CD4-positive, alpha-beta memory T cell (primary cell): Measurements from ENCODE around the gene ATG4D. TPM values are rescaled to one million over a fixed set of nuclear protein-coding genes. Genes with fewer than 3 reads are reported as not detected.
"Not testable (repeated sequence)": the region's sequence is repeated elsewhere in the genome, so short reads cannot be mapped to it uniquely, and the experiment has no call there.

Experiments used
- CTCF ChIA-PET: fragments of 350-600 bp; sonication (Branson Sonifier 250); formaldehyde crosslinking; loops from one replicate; lab custom pipeline; 2021; ENCODE audit warnings: inconsistent platforms; ENCODE audit not compliant: partially characterized antibody; lab: Charles Lee
- POLR2A ChIA-PET: fragments of 350-600 bp; sonication (Branson Sonifier 250); formaldehyde crosslinking; loops from one replicate; lab custom pipeline; 2021; ENCODE audit not compliant: partially characterized antibody; lab: Charles Lee
- DNase-seq, 5 donors: peaks; one replicate each; pipeline versions ENCODE4 v3.0.0 to v3.0.0-alpha.2; 2020 to 2022; ENCODE audit warnings: mixed read lengths in 1 of 5
- H3K27ac ChIP-seq: one replicate; pipeline ENCODE4 v1.7.0; 2013; ENCODE audit warnings: low read depth, low read length
- H3K27me3 ChIP-seq: 2 replicates; pipeline ENCODE4 v1.7.0; 2013; ENCODE audit warnings: mild to moderate bottlenecking, low read length, moderate library complexity; ENCODE audit not compliant: insufficient read depth
- H3K36me3 ChIP-seq: 2 replicates; pipeline ENCODE4 v1.7.0; 2013; ENCODE audit warnings: mild to moderate bottlenecking, low read length, moderate library complexity; ENCODE audit not compliant: insufficient read depth
- H3K4me1 ChIP-seq: 2 replicates; pipeline ENCODE4 v1.7.0; 2013; ENCODE audit warnings: mild to moderate bottlenecking, low read length, moderate library complexity; ENCODE audit not compliant: insufficient read depth
- H3K4me3 ChIP-seq, 2 donors: one replicate each; pipeline ENCODE4 v1.7.0; 2013; ENCODE audit warnings: low read length in 2 of 2, mild to moderate bottlenecking in 1 of 2
- H3K9me3 ChIP-seq, 2 donors: one replicate each; pipeline ENCODE4 v1.7.0; 2013; ENCODE audit warnings: low read length in 2 of 2, control low read depth in 1 of 2; ENCODE audit not compliant: control insufficient read depth in 1 of 2
- H3K27ac Mint-ChIP-seq, 7 donors: one replicate each; pipeline ENCODE4 v1.8.0; 2020 to 2021; ENCODE audit warnings: mixed read lengths in 7 of 7, mild to moderate bottlenecking in 6 of 7, inconsistent platforms in 3 of 7, moderate library complexity in 3 of 7
- H3K27me3 Mint-ChIP-seq, 2 donors: one replicate each; pipeline ENCODE4 v1.8.0; 2020 to 2021; ENCODE audit warnings: mixed read lengths in 2 of 2
- H3K36me3 Mint-ChIP-seq, 2 donors: one replicate each; pipeline ENCODE4 v1.8.0; 2020 to 2021; ENCODE audit warnings: mixed read lengths in 2 of 2, inconsistent platforms in 1 of 2, mild to moderate bottlenecking in 1 of 2
- H3K4me1 Mint-ChIP-seq, 4 donors: one replicate each; pipeline ENCODE4 v1.8.0; 2020 to 2021; ENCODE audit warnings: mixed read lengths in 4 of 4, mild to moderate bottlenecking in 1 of 4
- H3K4me3 Mint-ChIP-seq, 8 donors: one replicate each; pipeline ENCODE4 v1.8.0; 2020 to 2021; ENCODE audit warnings: mixed read lengths in 8 of 8, mild to moderate bottlenecking in 7 of 8, moderate library complexity in 6 of 8, inconsistent platforms in 3 of 8
- H3K9me3 Mint-ChIP-seq, 8 donors: one replicate each; pipeline ENCODE4 v1.8.0; 2020 to 2021; ENCODE audit warnings: mixed read lengths in 8 of 8, mild to moderate bottlenecking in 5 of 8, inconsistent platforms in 3 of 8, moderate library complexity in 1 of 8
- intact Hi-C: fragments of 100-400 bp; cut with micrococcal nuclease; formaldehyde crosslinking; loops from one replicate; pipeline ENCODE4 v1.15.1; 2023
- polyA plus RNA-seq, 2 donors: library from polyadenylated mRNA; unstranded; fragments of 300-500 nt; fragmentation: Illumina TruSeq; gene quantifications; one replicate each; pipeline ENCODE4 v1.2.3, GENCODE V29; 2021
- total RNA-seq, 2 experiments: library from RNA; stranded (reverse); gene quantifications; one replicate each; pipeline ENCODE4 v1.2.3, GENCODE V29; 2021

The ATG4D gene
- total and polyA plus RNA-seq, 4 experiments from 2014 or later: 9.3 to 58.6 (median 36.8) TPM

DNA sequence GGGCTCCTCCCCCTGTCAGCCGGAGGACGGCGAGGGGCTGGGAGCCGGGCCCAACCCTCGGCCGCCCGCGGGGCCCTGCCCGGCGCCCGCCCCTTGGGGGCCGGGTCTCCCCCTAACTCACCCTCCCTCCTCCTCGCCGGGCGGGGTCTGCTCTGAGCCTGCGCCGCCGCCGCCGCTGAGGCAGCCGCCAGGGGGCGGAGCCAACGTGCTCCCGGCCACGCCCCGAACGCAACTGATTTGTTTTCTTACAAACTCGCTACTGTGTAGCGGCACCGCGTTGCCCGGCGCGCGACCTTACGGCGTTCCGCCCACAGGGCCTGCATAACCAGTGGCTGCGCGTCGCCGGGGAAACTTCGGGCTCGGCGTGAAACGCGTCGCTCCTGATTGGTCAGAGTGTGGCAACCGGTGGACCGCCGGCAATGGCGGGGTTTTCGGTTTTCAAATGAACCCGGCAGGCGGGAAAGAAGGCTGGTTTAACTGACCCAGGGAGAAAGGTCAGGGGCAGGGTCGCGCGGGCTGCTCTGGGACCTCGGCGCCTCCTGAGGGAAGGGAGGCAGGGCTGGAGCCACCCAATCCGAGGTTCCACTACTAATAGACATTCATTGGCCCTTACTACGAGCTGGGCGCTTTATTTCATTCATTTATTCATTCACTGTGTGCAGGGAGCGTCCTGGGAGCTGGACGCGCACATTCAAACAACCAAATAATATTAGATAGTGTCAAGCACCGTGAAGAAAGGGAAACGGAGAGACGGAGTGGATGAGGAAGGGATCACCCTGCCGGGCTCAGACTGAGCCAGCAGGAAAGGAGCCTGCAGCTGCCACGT is 25.3 kb downstream of the ATG4D start, which contains the start of gene CDKN2D:
Gene CDKN2D (minus strand): TSS at position 154 of the 826 bp plus-strand sequence. CDS start 326 bp downstream, outside the sequence.
- H3K4me3 Mint-ChIP-seq: peak within 1 kb of the TSS; percentile 90 to 99 (median 98)
- POLR2A ChIA-PET: interaction anchor here (0.6 to 10.2 kb wide), 12 partner anchors 15 to 163 kb away, joined by 3 to 128 read pairs (median 8); partner anchors contain the start of genes ATG4D, QTRT1 and S1PR5
- DNase-seq: peak; percentile 99 to 100 (median 100)

DNA sequence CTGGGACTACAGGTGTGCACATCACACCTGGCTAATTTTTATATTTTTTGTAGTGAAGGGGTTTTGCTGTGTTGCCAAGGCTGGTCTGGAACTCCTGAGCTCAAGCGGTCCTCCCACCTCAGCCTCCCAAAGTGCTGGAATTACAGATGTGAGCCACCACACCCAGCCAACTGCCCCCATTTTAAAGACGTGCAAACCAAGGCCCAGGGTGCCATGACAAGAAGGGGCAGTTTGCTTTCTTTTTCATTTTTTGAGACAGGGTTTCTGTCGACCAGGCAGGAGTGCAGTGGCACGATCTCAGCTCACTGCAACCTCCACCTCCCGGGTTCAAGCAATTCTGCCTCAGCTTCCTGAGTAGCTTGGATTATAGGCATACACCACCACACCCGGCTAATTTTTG is 30.1 kb downstream of the ATG4D start:
- H3K36me3 ChIP-seq, H3K9me3 Mint-ChIP-seq, intact Hi-C loops, H3K27me3 ChIP-seq, H3K4me3 ChIP-seq, H3K4me3 Mint-ChIP-seq, H3K27me3 Mint-ChIP-seq, H3K27ac ChIP-seq, H3K36me3 Mint-ChIP-seq, DNase-seq, H3K27ac Mint-ChIP-seq, H3K9me3 ChIP-seq: not testable (repeated sequence)
- peaks cover 12% of the 10 kb centered on the region for H3K4me1 ChIP-seq
- ChIA-PET POLR2A (interaction anchor here (2.4 kb wide), 1 partner anchor 21 kb away, joined by 13 read pairs; no protein-coding TSS in a partner anchor), CTCF (interaction anchor here (0.7 to 5.6 kb wide), 12 partner anchors 15 to 126 kb away, joined by 3 to 51 read pairs (median 4); partner anchors contain the start of gene ATG4D)
- H3K4me1 Mint-ChIP-seq: peaks cover 5 to 15% (median 12%) of the 10 kb centered on the region in 4 donors

More for the DNA sequence above, 25.3 kb downstream of the ATG4D start, which contains the start of gene CDKN2D:
- Histone ChIP-seq H3K9me3 (no peaks in the 10 kb centered on the region), H3K27ac (peak within 1 kb of the TSS; percentile 94), H3K4me1 (peaks cover 40% of the 10 kb centered on the region), H3K27me3 (no peaks in the 10 kb centered on the region), H3K4me3 (peak within 1 kb of the TSS; percentile 92 to 97), H3K36me3 (no peaks in the 10 kb centered on the region)
- Mint-ChIP-seq H3K36me3 (peaks cover 10 to 28% of the 10 kb centered on the region in 2 donors), H3K4me1 (peaks cover 25 to 58% (median 36%) of the 10 kb centered on the region in 4 donors), H3K27ac (peak within 1 kb of the TSS; percentile 95 to 99 (median 98)), H3K27me3 (no peaks in the 10 kb centered on the region), H3K9me3 (peaks cover 0 to 2% (median 0%) of the 10 kb centered on the region in 8 donors)
- CTCF ChIA-PET: interaction anchor here (0.7 to 5.6 kb wide), 8 partner anchors 12 to 166 kb away, joined by 3 to 51 read pairs (median 4); partner anchors contain the start of genes ATG4D and CDC37
- intact Hi-C loops: loop anchor here (1.0 to 5.0 kb wide), 6 partner anchors 26 to 303 kb away; partner anchors contain the start of genes ATG4D, CARM1 and CDC37

DNA sequence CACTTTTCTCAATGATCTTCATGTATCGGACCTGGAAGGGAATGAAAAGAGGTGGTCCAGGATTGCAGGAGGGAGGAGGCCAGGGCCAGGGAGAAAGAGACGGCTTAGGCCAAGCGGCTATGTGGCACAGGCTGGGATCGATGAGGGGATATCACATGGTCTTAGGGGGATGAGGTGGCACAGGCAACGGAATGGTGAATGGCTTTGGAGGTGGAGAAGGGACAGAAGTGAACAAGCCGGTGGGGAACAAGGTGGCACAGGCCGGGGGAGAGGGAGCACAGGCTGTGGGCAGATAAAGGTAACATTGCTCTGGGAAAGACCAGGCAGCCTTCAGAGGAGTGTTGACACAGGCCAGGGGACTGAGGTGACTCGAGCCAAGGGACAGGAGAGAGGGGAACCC is 30.8 kb downstream of the ATG4D start:
- no peak for DNase-seq
- no peak overlapping the region for H3K4me3 Mint-ChIP-seq
- CTCF ChIA-PET: interaction anchor here (0.9 to 5.6 kb wide), 4 partner anchors 8 to 76 kb away, joined by 3 to 51 read pairs (median 6); partner anchors contain the start of genes ATG4D and KRI1

DNA sequence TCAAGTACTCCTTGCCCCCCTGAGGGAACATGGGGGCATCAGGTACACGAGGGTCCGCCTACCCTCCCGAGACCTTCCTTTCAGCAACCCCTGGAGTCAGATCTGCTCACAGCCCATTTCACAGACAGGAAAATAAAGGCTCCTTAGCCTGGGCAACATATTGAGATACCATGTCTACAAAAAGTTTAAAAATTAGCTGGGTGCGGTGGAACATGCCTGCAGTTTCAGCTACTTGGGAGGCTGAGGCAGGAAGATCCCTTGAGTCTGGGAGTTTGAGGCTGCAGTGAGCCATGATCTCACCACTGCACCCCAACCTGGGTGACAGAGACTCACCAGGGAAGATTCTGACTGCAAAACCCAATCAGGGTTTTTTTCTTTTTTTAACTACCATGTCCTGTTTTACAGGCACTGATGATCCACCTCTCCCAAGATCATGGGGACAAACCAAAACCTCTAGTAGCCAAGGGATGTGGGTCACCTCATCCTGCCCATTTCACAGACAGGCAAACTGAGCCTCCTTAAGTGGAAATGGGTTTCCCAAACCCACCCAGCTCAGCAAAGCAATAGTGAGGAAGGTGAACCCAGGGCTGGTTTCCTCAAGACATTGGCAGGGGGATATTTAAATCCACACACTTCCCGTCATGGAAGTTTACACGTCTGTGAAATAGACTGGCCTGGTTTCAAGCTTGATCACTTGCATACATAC is 31.5 kb downstream of the ATG4D start:
- H3K4me1 Mint-ChIP-seq: peaks cover 4 to 7% (median 7%) of the 10 kb centered on the region in 4 donors
- H3K27ac ChIP-seq: no peak overlapping the region
- no peak overlapping the region for H3K4me3 ChIP-seq
- no peaks in the 10 kb centered on the region for H3K9me3 Mint-ChIP-seq
- H3K4me1 ChIP-seq: peaks cover 7% of the 10 kb centered on the region
- DNase-seq: no peak
- no peak overlapping the region for H3K4me3 Mint-ChIP-seq
- H3K27me3 ChIP-seq: no peaks in the 10 kb centered on the region
- H3K36me3 ChIP-seq: no peaks in the 10 kb centered on the region
- ChIA-PET POLR2A (interaction anchor here (0.6 kb wide), 1 partner anchor 142 kb away, joined by 3 read pairs; no protein-coding TSS in a partner anchor), CTCF (interaction anchor here (0.6 to 2.6 kb wide), 6 partner anchors 9 to 92 kb away, joined by 3 to 14 read pairs (median 4); partner anchors contain the start of gene KRI1)
- peak overlapping the region in 3 of 7 donors; percentile 13 to 70 (median 50) for H3K27ac Mint-ChIP-seq
- H3K27me3 Mint-ChIP-seq: no peaks in the 10 kb centered on the region
- H3K36me3 Mint-ChIP-seq: no peaks in the 10 kb centered on the region
- H3K9me3 ChIP-seq: no peaks in the 10 kb centered on the region
- intact Hi-C loops: no loop called here

More for the DNA sequence above, 30.8 kb downstream of the ATG4D start:
- intact Hi-C loops: no loop called here
- H3K9me3 Mint-ChIP-seq: no peaks in the 10 kb centered on the region
- H3K9me3 ChIP-seq: no peaks in the 10 kb centered on the region
- no peaks in the 10 kb centered on the region for H3K27me3 ChIP-seq
- H3K27ac Mint-ChIP-seq: peak overlapping the region in 2 of 7 donors; percentile 13 to 66
- H3K4me1 Mint-ChIP-seq: peaks cover 4 to 9% (median 7%) of the 10 kb centered on the region in 4 donors
- H3K4me3 ChIP-seq: no peak overlapping the region
- no peaks in the 10 kb centered on the region for H3K36me3 ChIP-seq
- POLR2A ChIA-PET: no interaction called here
- no peaks in the 10 kb centered on the region for H3K27me3 Mint-ChIP-seq
- peaks cover 8% of the 10 kb centered on the region for H3K4me1 ChIP-seq
- H3K36me3 Mint-ChIP-seq: no peaks in the 10 kb centered on the region
- no peak overlapping the region for H3K27ac ChIP-seq

DNA sequence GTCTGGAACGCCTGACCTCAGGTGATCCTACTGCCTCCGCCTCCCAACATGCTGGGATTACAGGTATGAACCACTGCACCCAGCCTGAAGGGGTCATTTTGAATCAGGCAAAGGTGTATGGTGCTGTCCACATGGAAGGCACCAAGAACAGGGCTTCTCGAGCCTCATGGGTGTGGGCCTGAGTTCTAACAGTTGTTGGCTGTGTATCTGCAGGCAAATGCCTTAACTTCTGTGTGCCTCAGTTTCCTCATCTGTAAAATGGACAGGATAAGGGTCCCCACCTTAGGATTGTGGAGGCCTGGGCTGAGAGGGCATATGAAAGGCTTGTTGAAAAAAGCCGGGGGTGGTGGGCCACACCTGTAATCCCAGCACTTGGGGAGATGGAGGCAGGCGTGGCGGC is 34.2 kb downstream of the ATG4D start:
- intact Hi-C loops: no loop called here
- peaks cover 9% of the 10 kb centered on the region for H3K4me1 ChIP-seq
- CTCF ChIA-PET: interaction anchor here (5.7 to 9.3 kb wide), 2 partner anchors 69 to 122 kb away, joined by 126 to 473 read pairs; partner anchors contain the start of gene QTRT1
- Mint-ChIP-seq H3K9me3 (no peaks in the 10 kb centered on the region), H3K4me1 (peaks cover 5 to 9% (median 6%) of the 10 kb centered on the region in 4 donors), H3K36me3 (no peaks in the 10 kb centered on the region), H3K27ac (no peak overlapping the region), H3K4me3 (no peak overlapping the region), H3K27me3 (peaks cover 2% of the 10 kb centered on the region in 2 donors)
- no peak overlapping the region for H3K4me3 ChIP-seq
- H3K36me3 ChIP-seq: no peaks in the 10 kb centered on the region
- H3K27me3 ChIP-seq: no peaks in the 10 kb centered on the region
- POLR2A ChIA-PET: no interaction called here
- no peak for DNase-seq
- H3K9me3 ChIP-seq: no peaks in the 10 kb centered on the region
- no peak overlapping the region for H3K27ac ChIP-seq

DNA sequence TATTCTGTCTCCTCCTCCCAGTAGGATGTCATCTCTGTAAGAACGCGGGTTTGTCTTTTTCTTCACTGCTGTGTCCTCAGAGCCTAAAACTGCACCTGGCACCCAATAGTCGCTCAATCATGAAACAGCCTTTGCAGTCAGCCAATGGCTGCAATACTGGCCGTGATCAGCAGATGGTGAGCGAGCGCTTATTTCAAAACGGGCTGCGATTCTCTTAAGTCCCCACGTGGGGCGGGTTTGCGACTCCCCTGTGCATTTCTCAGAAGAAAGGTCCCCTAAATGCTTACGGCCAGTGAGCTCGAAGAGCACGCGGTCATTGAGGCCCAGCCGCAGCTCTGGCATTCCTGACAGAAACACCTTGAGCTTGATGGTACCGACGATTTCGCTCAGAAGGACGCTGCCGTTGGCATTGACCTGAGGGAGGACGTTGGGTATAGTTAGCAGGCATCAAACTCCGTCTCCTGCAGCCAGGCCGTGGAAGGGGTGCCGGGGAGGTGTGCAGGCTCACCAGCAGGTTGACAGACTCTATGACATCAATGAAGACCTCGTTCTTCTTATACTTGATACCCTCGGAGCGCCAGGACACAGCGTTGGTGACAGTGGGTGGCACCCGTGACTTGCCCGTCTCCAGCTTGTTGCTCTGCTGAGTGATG is 37.4 kb downstream of the ATG4D start:
- Mint-ChIP-seq H3K4me3 (peak overlapping the region in 4 of 8 donors; percentile 0 to 65 (median 30)), H3K36me3 (no peaks in the 10 kb centered on the region), H3K9me3 (no peaks in the 10 kb centered on the region), H3K27ac (peak overlapping the region in 3 of 7 donors; percentile 4 to 26 (median 25)), H3K4me1 (peaks cover 9 to 24% (median 16%) of the 10 kb centered on the region in 4 donors), H3K27me3 (peaks cover 2% of the 10 kb centered on the region in 2 donors)
- Histone ChIP-seq H3K27me3 (no peaks in the 10 kb centered on the region), H3K36me3 (no peaks in the 10 kb centered on the region), H3K4me1 (peaks cover 22% of the 10 kb centered on the region), H3K4me3 (no peak overlapping the region), H3K27ac (no peak overlapping the region), H3K9me3 (no peaks in the 10 kb centered on the region)
- ChIA-PET CTCF (interaction anchor here (0.5 to 9.3 kb wide), 48 partner anchors 9 to 541 kb away, joined by 3 to 473 read pairs (median 4); partner anchors contain the start of genes ATG4D, DNM2, QTRT1 and TMED1), POLR2A (interaction anchor here (0.5 to 4.3 kb wide), 13 partner anchors 15 to 192 kb away, joined by 3 to 46 read pairs (median 4); partner anchors contain the start of gene QTRT1)
- intact Hi-C loops: loop anchor here (1.0 kb wide), 3 partner anchors 22 to 118 kb away; no protein-coding TSS in a partner anchor
- DNase-seq: peak; percentile 84 to 88 (median 84)
